MM.1S (cell line): ENCODE measurements around the gene SH3TC1.

Source experiments
- CTCF ChIP-seq: fragments of 300-600 bp; sonication (generic); IDR thresholded peaks from 2 replicates; pipeline ENCODE4 v1.5.1; 2016; ENCODE audit warnings: antibody characterized with exemption, low read length, mixed read lengths
- EZH2 ChIP-seq: fragments of 300-600 bp; sonication (generic); optimal IDR thresholded peaks from 2 replicates; pipeline ENCODE3; 2017; ENCODE audit warnings: low read depth, mild to moderate bottlenecking, antibody characterized with exemption, low read length, mixed read lengths

- TF ChIP-seq CTCF = no peak
- TF ChIP-seq EZH2 = no peak
Measured at GRCh38 chr4:8215001-8215427, 15.9 kb downstream of the SH3TC1 start.
